ENCODE measurements around the gene VWA8. TPM values are rescaled to one million over a fixed set of nuclear protein-coding genes. Genes with fewer than 3 reads are reported as not detected.

Gene VWA8
- total and polyA plus RNA-seq, 2 of the 13 experiments (the other 11 are each of a cell fraction or from before 2014, with no cell fraction given): 9.1 to 17.3 TPM

DNA sequence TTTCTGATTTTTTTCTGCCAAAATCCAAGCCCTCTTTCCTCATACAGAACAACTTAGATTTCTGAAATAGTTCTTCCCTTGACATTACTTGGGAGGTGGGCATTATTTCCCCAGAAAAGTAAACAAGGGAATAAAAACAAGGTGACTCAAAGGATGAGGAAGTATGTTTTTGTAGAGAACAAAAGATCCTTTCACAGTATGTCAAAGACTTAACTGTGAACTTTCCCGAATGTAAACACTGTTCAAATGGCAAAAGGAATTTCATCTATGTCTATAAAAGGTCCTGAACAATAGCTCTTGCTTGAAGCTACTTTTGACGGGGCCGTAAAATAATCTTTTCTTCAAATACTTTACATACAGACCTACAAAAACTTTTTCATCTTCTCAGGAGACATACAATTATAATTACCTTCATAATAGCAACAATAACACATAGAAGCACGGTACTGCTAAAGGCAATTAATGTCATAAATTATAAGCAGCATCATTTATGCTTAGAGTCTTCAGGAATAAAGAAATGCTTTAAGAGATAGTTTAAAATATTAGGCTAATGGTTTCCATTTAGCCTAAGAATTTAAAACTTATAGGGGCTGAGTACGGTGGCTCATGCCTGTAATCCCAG is 312.5 kb downstream of the VWA8 start (continued):
- TF ChIP-seq, protein P1, sequence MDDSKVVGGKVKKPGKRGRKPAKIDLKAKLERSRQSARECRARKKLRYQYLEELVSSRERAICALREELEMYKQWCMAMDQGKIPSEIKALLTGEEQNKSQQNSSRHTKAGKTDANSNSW (CRISPR knock-in tag; IDR thresholded peaks at IDR 0.05; ENCODE audit: borderline replicate concordance): no peak
- TF ChIP-seq ZNF263 (CRISPR knock-in tag; IDR thresholded peaks at IDR 0.05): no peak
- TF ChIP-seq, protein P2, sequence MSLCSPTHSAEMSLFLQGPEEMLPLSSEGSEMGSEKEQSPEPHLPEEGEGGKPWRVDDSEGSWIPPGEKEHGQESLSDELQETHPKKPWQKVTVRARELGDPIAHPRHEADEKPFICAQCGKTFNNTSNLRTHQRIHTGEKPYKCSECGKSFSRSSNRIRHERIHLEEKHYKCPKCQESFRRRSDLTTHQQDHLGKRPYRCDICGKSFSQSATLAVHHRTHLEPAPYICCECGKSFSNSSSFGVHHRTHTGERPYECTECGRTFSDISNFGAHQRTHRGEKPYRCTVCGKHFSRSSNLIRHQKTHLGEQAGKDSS (CRISPR knock-in tag; IDR thresholded peaks at IDR 0.05; ENCODE audit: borderline replicate concordance, low read depth): no peak
- TF ChIP-seq NBN (conservative IDR thresholded peaks at IDR 0.05): no peak
- TF ChIP-seq NFE2 (CRISPR knock-in tag; IDR thresholded peaks at IDR 0.05): no peak
- TF ChIP-seq CREB1 (IDR thresholded peaks at IDR 0.05): no peak
- peak; percentile 57 for TF ChIP-seq CREB1 (CRISPR knock-in tag; IDR thresholded peaks at IDR 0.05)
- no peak for TF ChIP-seq KDM4B (CRISPR knock-in tag; IDR thresholded peaks at IDR 0.05)
- no peak for TF ChIP-seq CBX1 (IDR thresholded peaks at IDR 0.05; ENCODE audit: low read depth)
- no peak for TF ChIP-seq ZNF362 (CRISPR knock-in tag; IDR thresholded peaks at IDR 0.05; ENCODE audit: borderline replicate concordance)
- no peak for TF ChIP-seq ATF2 (CRISPR knock-in tag; IDR thresholded peaks at IDR 0.05)
- no peak for TF ChIP-seq NR3C1 (CRISPR knock-in tag; IDR thresholded peaks at IDR 0.05)
- no peak for TF ChIP-seq ZMYM2 (CRISPR knock-in tag; IDR thresholded peaks at IDR 0.05)
- 0 out of 2 replicates have a peak, but pooled peaks have one; percentile 19 for TF ChIP-seq KLF6 (CRISPR knock-in tag; IDR thresholded peaks at IDR 0.05)
- TF ChIP-seq ZNF792 (CRISPR knock-in tag; IDR thresholded peaks at IDR 0.05): no peak; the same call in 1 of the 2 replicates
- no peak for TF ChIP-seq ZSCAN25 (CRISPR knock-in tag; IDR thresholded peaks at IDR 0.05)
- no peak for TF ChIP-seq ZNF33A (CRISPR knock-in tag; IDR thresholded peaks at IDR 0.05; ENCODE audit: borderline replicate concordance)
- peak; percentile 66 for TF ChIP-seq BCL6 (CRISPR knock-in tag; IDR thresholded peaks at IDR 0.05)
- TF ChIP-seq ZNF564 (CRISPR knock-in tag; IDR thresholded peaks at IDR 0.05): no peak
- TF ChIP-seq ZNF761 (CRISPR knock-in tag; conservative IDR thresholded peaks at IDR 0.05): no peak
- no peak for TF ChIP-seq ZNF678 (CRISPR knock-in tag; IDR thresholded peaks at IDR 0.05)
- TF ChIP-seq POGZ (CRISPR knock-in tag; IDR thresholded peaks at IDR 0.05): peak; percentile 53; the same call in 1 of the 2 replicates
- TF ChIP-seq ZNF225 (CRISPR knock-in tag; IDR thresholded peaks at IDR 0.05): no peak
- no peak for TF ChIP-seq AGO2 (optimal IDR thresholded peaks at IDR 0.05; ENCODE audit: low read depth, low read length)
- TF ChIP-seq PPARG (CRISPR knock-in tag; conservative IDR thresholded peaks at IDR 0.05): peak; percentile 73; the same call in 1 of the 2 replicates
- TF ChIP-seq DBP (CRISPR knock-in tag; IDR thresholded peaks at IDR 0.05; ENCODE audit: not compliant biosample characterization): no peak
